ENCODE results near the gene VPS8. TPM values are rescaled to one million over a fixed set of nuclear protein-coding genes. Genes with fewer than 3 reads are reported as not detected.

The VPS8 gene
- total RNA-seq, 1 donor from 2014 or later, result 68.8 TPM

DNA sequence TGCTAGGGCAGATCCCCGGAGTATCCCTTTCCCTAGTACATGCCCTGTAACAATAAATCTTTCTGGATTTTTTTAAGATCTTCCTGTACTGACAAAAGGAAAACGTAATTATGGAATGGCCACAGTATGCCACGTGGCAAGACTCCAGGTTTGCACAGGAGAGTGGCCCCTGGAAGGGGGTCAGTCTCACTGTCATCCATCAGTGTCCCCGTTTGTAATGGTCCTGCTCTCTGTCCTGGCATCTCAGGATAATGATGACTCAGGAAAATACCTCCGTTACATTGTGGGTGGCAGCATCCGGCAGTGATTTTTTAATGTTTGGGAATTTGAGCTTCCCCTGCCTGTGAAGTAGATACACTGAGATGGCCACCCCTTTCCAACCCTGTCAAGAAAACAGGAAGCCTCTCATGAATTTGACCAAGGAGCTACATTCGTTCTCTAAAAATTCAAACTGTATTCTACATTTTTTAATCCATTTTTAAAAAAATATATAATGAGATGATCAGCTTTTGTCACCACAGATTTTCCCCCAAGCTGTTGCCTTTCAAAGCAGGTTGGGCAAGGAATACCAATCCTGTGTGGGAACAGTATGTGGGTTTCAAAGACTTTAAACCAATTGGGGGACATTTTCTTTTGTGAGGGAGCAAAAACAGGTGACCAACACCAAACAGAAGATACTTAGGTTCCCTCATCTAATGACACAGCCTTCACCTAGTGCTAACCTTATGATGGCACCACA is 230.5 kb downstream of the VPS8 start:
- Mint-ChIP-seq H3K27me3 (no peaks in the 10 kb centered on the region), H3K27ac (no peak overlapping the region), H3K36me3 (ENCODE audit: low read depth) (peaks cover 58% of the 10 kb centered on the region), H3K4me1 (no peaks in the 10 kb centered on the region), H3K4me3 (no peak overlapping the region), H3K9me3 (peaks cover 5% of the 10 kb centered on the region)
- CTCF ChIA-PET, result no interaction called here
- no peak for ATAC-seq (ENCODE audit: low read depth)
- TF ChIP-seq, protein P1, sequence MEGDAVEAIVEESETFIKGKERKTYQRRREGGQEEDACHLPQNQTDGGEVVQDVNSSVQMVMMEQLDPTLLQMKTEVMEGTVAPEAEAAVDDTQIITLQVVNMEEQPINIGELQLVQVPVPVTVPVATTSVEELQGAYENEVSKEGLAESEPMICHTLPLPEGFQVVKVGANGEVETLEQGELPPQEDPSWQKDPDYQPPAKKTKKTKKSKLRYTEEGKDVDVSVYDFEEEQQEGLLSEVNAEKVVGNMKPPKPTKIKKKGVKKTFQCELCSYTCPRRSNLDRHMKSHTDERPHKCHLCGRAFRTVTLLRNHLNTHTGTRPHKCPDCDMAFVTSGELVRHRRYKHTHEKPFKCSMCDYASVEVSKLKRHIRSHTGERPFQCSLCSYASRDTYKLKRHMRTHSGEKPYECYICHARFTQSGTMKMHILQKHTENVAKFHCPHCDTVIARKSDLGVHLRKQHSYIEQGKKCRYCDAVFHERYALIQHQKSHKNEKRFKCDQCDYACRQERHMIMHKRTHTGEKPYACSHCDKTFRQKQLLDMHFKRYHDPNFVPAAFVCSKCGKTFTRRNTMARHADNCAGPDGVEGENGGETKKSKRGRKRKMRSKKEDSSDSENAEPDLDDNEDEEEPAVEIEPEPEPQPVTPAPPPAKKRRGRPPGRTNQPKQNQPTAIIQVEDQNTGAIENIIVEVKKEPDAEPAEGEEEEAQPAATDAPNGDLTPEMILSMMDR (IDR thresholded peaks at IDR 0.05), result no peak
- POLR2A ChIA-PET, result no interaction called here
- intact Hi-C loops (cut with micrococcal nuclease), result no loop called here
- DNase-seq, result no peak

DNA sequence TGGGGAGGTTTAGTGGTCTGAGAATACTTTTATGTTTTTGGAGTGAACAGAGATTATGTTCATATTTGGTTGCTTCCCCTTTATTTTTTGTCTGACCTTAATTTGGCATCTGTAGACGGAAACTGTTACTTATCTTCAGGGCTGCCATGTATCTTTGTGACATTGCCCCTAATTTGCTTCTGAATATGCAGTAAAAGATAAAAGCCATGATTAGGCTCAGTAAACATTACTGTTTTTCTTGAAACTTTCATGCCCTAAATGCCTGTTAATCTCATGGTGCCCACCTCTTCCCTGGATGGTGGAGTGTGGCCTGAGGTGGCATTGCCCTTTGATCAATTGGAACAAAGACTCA is 234.2 kb downstream of the VPS8 start:
- POLR2A ChIA-PET, result no interaction called here

DNA sequence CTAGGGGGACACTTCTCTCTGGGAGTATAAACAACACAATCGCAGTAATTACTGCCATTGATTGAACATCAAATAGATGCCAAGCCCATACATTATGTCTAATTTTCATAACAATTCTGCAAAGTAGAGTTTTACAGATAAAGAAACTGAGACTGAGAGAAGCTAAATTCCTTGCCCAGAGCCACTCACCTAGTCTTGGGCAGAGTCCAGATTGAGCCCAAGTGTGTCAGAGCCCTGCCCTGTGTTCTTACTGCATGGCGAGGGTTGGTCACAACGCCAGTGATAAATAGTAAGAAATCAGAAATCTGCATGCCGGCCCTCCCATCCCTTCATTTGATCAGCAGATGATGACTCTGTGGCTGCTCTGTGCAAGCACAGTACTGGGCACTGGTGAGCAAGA is 234.6 kb downstream of the VPS8 start:
- TF ChIP-seq, protein P1 (IDR thresholded peaks at IDR 0.05), result no peak
- ChIA-PET POLR2A (no interaction called here), CTCF (no interaction called here)
- no peak for DNase-seq
- H3K27ac Mint-ChIP-seq, result no peak overlapping the region
- H3K27me3 Mint-ChIP-seq, result no peaks in the 10 kb centered on the region
- H3K4me1 Mint-ChIP-seq, result no peaks in the 10 kb centered on the region
- no peaks in the 10 kb centered on the region for H3K9me3 Mint-ChIP-seq
- intact Hi-C loops (cut with micrococcal nuclease), result no loop called here
- H3K4me3 Mint-ChIP-seq, result no peak overlapping the region
- ATAC-seq (ENCODE audit: low read depth), result no peak
- peaks cover 71% of the 10 kb centered on the region for H3K36me3 Mint-ChIP-seq (ENCODE audit: low read depth)

More for the DNA sequence above, 234.2 kb downstream of the VPS8 start:
- intact Hi-C loops (cut with micrococcal nuclease), result no loop called here
- CTCF ChIA-PET, result no interaction called here
- TF ChIP-seq, protein P1 (IDR thresholded peaks at IDR 0.05), result no peak
- DNase-seq (no peak), ATAC-seq (ENCODE audit: low read depth) (no peak)
- no peaks in the 10 kb centered on the region for H3K9me3 Mint-ChIP-seq
- no peak overlapping the region for H3K27ac Mint-ChIP-seq
- H3K36me3 Mint-ChIP-seq (ENCODE audit: low read depth), result peaks cover 70% of the 10 kb centered on the region
- no peaks in the 10 kb centered on the region for H3K27me3 Mint-ChIP-seq
- H3K4me3 Mint-ChIP-seq, result no peak overlapping the region
- H3K4me1 Mint-ChIP-seq, result no peaks in the 10 kb centered on the region

DNA sequence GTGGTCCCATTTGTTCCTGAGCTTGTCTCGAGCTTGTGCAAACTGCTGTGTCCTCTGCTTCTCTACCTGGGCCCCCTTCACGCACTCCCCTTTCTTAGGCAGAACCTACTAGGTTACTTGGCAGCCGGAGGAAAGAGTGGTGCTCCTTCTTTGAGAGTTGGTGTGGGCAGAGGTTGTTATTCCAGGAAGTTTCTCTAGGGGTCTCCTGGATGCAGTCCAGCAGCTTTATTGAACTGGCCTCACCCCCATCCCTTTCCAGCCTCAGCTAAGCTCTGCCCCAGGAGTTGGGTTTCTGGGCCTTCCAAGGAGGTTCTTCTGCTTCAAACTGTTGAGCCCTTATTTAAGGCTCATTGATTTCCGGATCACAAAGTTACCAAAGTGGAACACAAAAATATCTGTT is 237.7 kb downstream of the VPS8 start:
- H3K27ac Mint-ChIP-seq, result no peak overlapping the region
- ChIA-PET POLR2A (no interaction called here), CTCF (no interaction called here)
- ATAC-seq (ENCODE audit: low read depth) (no peak), DNase-seq (no peak)
- no peaks in the 10 kb centered on the region for H3K27me3 Mint-ChIP-seq
- peaks cover 87% of the 10 kb centered on the region for H3K36me3 Mint-ChIP-seq (ENCODE audit: low read depth)
- TF ChIP-seq, protein P1 (IDR thresholded peaks at IDR 0.05), result no peak
- peaks cover 4% of the 10 kb centered on the region for H3K9me3 Mint-ChIP-seq
- intact Hi-C loops (cut with micrococcal nuclease), result no loop called here
- no peaks in the 10 kb centered on the region for H3K4me1 Mint-ChIP-seq
- no peak overlapping the region for H3K4me3 Mint-ChIP-seq

DNA sequence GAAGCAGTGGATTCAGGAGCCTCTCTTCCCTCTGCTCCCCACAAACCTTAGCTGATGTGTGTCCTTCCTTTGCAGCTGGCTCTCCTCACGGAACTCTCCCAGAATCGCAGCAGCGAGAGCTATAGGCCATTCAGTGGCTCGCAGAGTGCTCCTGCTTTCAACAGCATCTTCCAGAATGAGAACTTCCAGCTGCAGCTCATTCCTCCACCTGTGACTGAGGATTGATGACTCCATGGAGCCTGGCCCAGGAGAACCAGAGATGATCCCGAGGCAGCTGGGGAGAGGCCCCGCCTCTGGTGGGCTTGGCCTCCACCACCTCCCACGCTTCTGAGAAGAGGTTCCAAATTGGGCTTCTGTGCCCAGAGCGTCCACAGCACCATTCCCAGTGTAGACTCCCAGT is 239.8 kb downstream of the VPS8 start:
- ChIA-PET POLR2A (no interaction called here), CTCF (no interaction called here)
- intact Hi-C loops (cut with micrococcal nuclease), result no loop called here
- Mint-ChIP-seq H3K27ac (no peak overlapping the region), H3K27me3 (no peaks in the 10 kb centered on the region), H3K9me3 (peaks cover 9% of the 10 kb centered on the region), H3K4me3 (no peak overlapping the region), H3K36me3 (ENCODE audit: low read depth) (peaks cover 88% of the 10 kb centered on the region), H3K4me1 (no peaks in the 10 kb centered on the region)
- DNase-seq (no peak), ATAC-seq (ENCODE audit: low read depth) (no peak)
- TF ChIP-seq, protein P1 (IDR thresholded peaks at IDR 0.05), result no peak

All from activated B cell treated with CpG ODN at 0.5 μM for 24 hours (primary cell).